Measurements from ENCODE around the gene AHRR.
"Not testable (repeated sequence)": the region's sequence is repeated elsewhere in the genome, so short reads cannot be mapped to it uniquely, and the experiment has no call there.

The AHRR gene

GRCh38 chr5:484556-484955, 163.0 kb downstream of the AHRR start:
- Histone ChIP-seq H3K27me3 (ENCODE audit: insufficient read depth, low read length) (peaks cover 17% of the 10 kb centered on the region), H4K20me1 (ENCODE audit: insufficient read depth, low read length) (no peaks in the 10 kb centered on the region), H3K27ac (ENCODE audit: low read depth, low read length, poor library complexity, severe bottlenecking) (no peak overlapping the region), H3K36me3 (ENCODE audit: insufficient read depth, low read length) (no peaks in the 10 kb centered on the region), H3K9me3 (ENCODE audit: low read length) (no peaks in the 10 kb centered on the region), H3K79me2 (ENCODE audit: insufficient read depth, low read length) (no peaks in the 10 kb centered on the region), H3K9me2 (ENCODE audit: low read depth, low read length) (no peaks in the 10 kb centered on the region), H2AFZ (ENCODE audit: low read length) (no peak overlapping the region), H3K4me3 (ENCODE audit: low read depth, low read length, poor library complexity, severe bottlenecking) (no peak overlapping the region), H3K4me1 (ENCODE audit: insufficient read depth, low read length, severe bottlenecking) (no peaks in the 10 kb centered on the region), H3K4me2 (ENCODE audit: low read length) (no peak overlapping the region), H3K9ac (ENCODE audit: low read length) (no peak overlapping the region), H3F3A (ENCODE audit: insufficient read depth, low read length) (no peaks in the 10 kb centered on the region)
- TF ChIP-seq EZH2 (IDR thresholded peaks at IDR 0.05; ENCODE audit: borderline replicate concordance, low read length) (no peak), CTCF (IDR thresholded peaks at IDR 0.05; ENCODE audit: low read length) (no peak)

- no peak overlapping the region for H3K27ac ChIP-seq (ENCODE audit: low read depth, low read length, poor library complexity, severe bottlenecking)
- no peak overlapping the region for H3K9ac ChIP-seq (ENCODE audit: low read length)
- no peaks in the 10 kb centered on the region for H3K9me3 ChIP-seq (ENCODE audit: low read length)
Observed at GRCh38 chr5:485113-485945, 163.8 kb downstream of the AHRR start.

DNA sequence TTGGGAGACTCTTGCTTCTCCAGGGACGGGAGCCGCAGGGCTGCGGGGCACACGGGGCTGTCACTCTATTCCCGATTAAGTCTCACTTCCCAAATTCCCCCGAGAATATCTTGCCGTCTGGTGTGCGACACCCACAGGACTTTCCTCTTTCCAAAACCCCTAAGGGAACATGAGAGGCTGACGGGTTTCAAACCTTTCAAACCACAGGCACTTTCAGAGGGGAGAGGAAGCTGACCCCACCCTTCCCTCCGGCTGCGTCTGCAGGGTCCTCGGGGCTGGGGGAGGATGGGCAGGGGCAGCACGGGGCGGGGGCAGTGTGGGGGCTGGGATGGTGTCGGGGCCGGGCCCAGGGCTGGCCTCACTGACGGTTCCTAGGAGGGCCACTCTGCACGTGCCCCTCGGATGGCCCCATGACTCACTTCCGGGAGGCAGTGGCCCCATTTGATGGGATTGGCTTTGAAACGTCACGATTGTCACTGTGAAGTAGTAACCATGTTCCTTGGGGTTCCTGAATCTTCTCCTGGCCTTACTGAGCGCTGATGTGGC, 164.5 kb downstream of the AHRR start:
- no peak overlapping the region for H3K4me2 ChIP-seq (ENCODE audit: low read length)
- H3K4me3 ChIP-seq (ENCODE audit: low read depth, low read length, poor library complexity, severe bottlenecking): no peak overlapping the region
- TF ChIP-seq CTCF (IDR thresholded peaks at IDR 0.05; ENCODE audit: low read length) (no peak), EZH2 (IDR thresholded peaks at IDR 0.05; ENCODE audit: borderline replicate concordance, low read length) (no peak)
- no peaks in the 10 kb centered on the region for H3K4me1 ChIP-seq (ENCODE audit: insufficient read depth, low read length, severe bottlenecking)
- H3K27me3 ChIP-seq (ENCODE audit: insufficient read depth, low read length): peaks cover 19% of the 10 kb centered on the region
- H3K79me2 ChIP-seq (ENCODE audit: insufficient read depth, low read length): no peaks in the 10 kb centered on the region
- H3K27ac ChIP-seq (ENCODE audit: low read depth, low read length, poor library complexity, severe bottlenecking): no peak overlapping the region
- no peaks in the 10 kb centered on the region for H3K9me2 ChIP-seq (ENCODE audit: low read depth, low read length)
- H4K20me1 ChIP-seq (ENCODE audit: insufficient read depth, low read length): no peaks in the 10 kb centered on the region
- H2AFZ ChIP-seq (ENCODE audit: low read length): no peak overlapping the region
- no peaks in the 10 kb centered on the region for H3F3A ChIP-seq (ENCODE audit: insufficient read depth, low read length)
- no peaks in the 10 kb centered on the region for H3K36me3 ChIP-seq (ENCODE audit: insufficient read depth, low read length)
- H3K9ac ChIP-seq (ENCODE audit: low read length): no peak overlapping the region
- no peaks in the 10 kb centered on the region for H3K9me3 ChIP-seq (ENCODE audit: low read length)

More at GRCh38 chr5:485113-485945, 163.8 kb downstream of the AHRR start:
- no peak overlapping the region for H3K4me3 ChIP-seq (ENCODE audit: low read depth, low read length, poor library complexity, severe bottlenecking)
- H3K4me2 ChIP-seq (ENCODE audit: low read length): no peak overlapping the region
- no peaks in the 10 kb centered on the region for H4K20me1 ChIP-seq (ENCODE audit: insufficient read depth, low read length)
- H3K4me1 ChIP-seq (ENCODE audit: insufficient read depth, low read length, severe bottlenecking): no peaks in the 10 kb centered on the region
- peaks cover 19% of the 10 kb centered on the region for H3K27me3 ChIP-seq (ENCODE audit: insufficient read depth, low read length)
- H3K79me2 ChIP-seq (ENCODE audit: insufficient read depth, low read length): no peaks in the 10 kb centered on the region
- no peak overlapping the region for H2AFZ ChIP-seq (ENCODE audit: low read length)
- H3K36me3 ChIP-seq (ENCODE audit: insufficient read depth, low read length): no peaks in the 10 kb centered on the region
- H3F3A ChIP-seq (ENCODE audit: insufficient read depth, low read length): no peaks in the 10 kb centered on the region
- TF ChIP-seq EZH2 (IDR thresholded peaks at IDR 0.05; ENCODE audit: borderline replicate concordance, low read length): no peak
- no peak for TF ChIP-seq CTCF (IDR thresholded peaks at IDR 0.05; ENCODE audit: low read length)
- H3K9me2 ChIP-seq (ENCODE audit: low read depth, low read length): no peaks in the 10 kb centered on the region

DNA sequence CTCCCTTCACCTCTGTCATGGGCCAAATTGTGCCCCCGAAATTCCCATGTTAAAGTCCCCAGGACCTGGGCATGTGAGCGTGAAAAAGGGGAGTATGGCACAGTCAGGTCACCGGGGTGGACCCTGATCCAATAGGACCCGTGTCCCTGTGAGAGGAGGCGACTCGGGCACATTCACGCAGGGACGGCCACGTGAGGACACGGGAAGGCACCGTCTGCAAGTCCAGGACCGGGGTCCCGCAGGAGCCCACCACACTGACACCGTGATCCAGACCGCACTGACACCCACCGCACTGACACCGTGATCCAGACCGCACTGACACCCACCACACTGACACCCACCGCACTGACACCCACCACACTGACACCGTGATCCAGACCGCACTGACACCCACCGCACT, 165.1 kb downstream of the AHRR start:
- H4K20me1 ChIP-seq (ENCODE audit: insufficient read depth, low read length); H3K4me3 ChIP-seq (ENCODE audit: low read depth, low read length, poor library complexity, severe bottlenecking); H3K79me2 ChIP-seq (ENCODE audit: insufficient read depth, low read length); H3K27ac ChIP-seq (ENCODE audit: low read depth, low read length, poor library complexity, severe bottlenecking); H3K9me3 ChIP-seq (ENCODE audit: low read length); H3K9ac ChIP-seq (ENCODE audit: low read length); H3K4me2 ChIP-seq (ENCODE audit: low read length); H3F3A ChIP-seq (ENCODE audit: insufficient read depth, low read length); H3K4me1 ChIP-seq (ENCODE audit: insufficient read depth, low read length, severe bottlenecking); H3K9me2 ChIP-seq (ENCODE audit: low read depth, low read length); H2AFZ ChIP-seq (ENCODE audit: low read length); H3K36me3 ChIP-seq (ENCODE audit: insufficient read depth, low read length): not testable (repeated sequence)
- H3K27me3 ChIP-seq (ENCODE audit: insufficient read depth, low read length): peaks cover 19% of the 10 kb centered on the region
